NCI-H2107 treated with DMSO at 0.1 percent for 48 hours (cell line): ENCODE results near the gene ARL13A.
"Not testable (repeated sequence)": the region's sequence is repeated elsewhere in the genome, so short reads cannot be mapped to it uniquely, and the experiment has no call there.

Experiments
- DNase-seq: peaks from one replicate; lab custom pipeline; 2025; ENCODE audit not compliant: unreplicated experiment; lab: John Stamatoyannopoulos, UW

The ARL13A gene

DNA sequence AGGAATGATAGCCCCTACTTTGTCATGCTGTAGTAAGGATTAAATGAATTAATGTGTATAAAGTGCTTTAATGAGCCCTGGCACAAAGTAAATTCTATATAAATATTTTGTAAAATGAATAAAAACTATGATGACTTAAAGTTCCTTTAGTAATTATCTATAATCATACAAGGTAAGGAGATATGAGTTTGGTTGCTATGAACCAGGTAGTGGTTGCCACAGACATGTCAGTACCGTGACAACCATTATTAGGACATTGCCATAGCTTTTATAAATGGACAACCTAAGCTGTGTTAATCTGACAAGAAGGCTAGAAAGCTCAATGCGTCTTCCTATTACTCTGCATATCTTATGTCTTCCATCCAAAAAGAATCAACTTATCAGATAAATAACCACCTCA is at the start of gene ARL13A:
Gene ARL13A (plus strand): TSS at position 301 of the 400 bp plus-strand sequence. CDS start 3,982 bp downstream, outside the sequence.
- no peak for DNase-seq

DNA sequence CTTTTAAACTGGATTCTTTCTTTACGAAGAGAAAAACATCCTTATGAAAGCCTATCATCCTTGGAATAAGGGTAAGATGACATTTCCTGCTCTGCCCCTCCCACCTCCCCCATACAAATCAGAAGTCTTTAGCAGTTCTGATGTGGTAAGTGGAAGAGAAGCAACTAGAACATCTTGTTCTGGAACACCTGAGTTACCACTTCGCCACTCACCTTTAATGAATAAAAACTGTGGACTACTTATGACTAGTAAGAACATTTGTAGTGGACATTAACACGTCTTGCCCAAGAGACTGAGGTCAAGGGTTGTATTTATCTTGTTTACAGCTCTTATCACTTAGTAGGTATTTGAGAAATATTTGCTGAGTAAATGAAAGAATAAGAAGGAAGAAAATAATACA is 45.1 kb upstream of the ARL13A start:
- no peak for DNase-seq

DNA sequence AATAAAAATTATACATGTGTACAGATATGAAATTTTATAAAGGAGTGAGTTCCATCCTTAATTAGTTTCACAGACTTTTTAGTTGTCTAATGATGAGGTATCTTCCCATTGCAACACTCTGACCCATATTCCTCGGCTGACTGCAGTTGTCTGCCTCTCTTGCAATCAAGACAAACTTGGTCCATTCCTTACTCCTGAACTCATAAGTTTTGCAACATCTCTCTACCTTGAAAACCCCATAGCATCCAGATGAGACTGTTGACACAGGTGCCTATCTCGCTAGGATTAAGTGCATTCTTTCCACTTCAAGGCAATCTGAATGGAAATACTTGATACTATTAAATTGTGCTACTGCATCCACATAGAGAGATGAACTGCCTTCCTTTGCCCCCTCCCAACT is 43.1 kb upstream of the ARL13A start:
- DNase-seq = no peak

DNA sequence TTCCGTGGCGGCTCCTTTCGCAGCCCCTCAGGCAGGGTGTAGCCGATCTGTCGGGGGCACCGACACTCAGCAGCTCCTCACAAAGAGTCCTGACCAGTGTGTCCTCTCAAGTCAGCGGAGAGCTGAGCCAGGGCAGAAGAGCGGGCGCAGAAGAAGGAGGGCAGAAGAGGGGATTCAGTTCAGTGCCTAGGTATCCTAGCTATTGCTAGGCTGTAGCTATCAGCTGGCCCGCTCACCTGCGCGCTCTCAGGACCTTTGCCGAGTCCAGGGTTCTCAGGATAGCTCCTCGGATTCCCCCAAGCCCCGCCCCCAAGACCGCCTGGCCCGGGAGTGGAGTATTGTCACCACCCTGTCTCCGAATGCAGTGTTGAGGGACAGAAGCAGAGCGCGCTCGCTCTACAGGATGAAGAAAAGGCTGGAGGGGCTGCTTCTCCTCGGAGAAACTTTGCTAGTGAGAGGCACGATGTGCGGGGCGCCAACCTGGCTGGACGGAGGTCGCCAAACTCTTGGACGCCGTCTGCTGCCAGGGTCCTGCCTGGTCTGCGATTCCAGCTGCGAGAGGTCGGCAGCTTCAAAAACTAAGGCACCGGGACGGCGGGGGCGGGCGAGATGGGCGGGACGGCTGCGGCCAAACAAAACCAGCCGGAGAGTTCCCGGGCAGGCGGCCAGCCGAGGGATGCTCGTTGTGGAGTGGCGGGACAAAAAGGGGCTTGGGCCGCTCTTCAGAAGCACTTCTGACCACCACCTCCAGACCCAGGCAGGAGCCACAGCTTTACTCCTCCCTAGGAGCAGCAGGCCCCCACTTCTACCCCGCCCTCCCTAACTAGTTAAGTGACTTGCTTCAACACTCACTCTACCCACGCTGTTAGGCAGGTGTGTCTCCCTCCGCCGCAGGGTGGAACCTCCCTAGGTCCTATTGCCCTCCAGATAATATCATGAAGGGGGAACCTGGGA is 40.6 kb upstream of the ARL13A start, which contains the start of gene XKRX:
Gene XKRX (minus strand): TSS at position 258 of the 954 bp plus-strand sequence. CDS start 613 bp downstream, outside the sequence.
- DNase-seq = peak; percentile 33

DNA sequence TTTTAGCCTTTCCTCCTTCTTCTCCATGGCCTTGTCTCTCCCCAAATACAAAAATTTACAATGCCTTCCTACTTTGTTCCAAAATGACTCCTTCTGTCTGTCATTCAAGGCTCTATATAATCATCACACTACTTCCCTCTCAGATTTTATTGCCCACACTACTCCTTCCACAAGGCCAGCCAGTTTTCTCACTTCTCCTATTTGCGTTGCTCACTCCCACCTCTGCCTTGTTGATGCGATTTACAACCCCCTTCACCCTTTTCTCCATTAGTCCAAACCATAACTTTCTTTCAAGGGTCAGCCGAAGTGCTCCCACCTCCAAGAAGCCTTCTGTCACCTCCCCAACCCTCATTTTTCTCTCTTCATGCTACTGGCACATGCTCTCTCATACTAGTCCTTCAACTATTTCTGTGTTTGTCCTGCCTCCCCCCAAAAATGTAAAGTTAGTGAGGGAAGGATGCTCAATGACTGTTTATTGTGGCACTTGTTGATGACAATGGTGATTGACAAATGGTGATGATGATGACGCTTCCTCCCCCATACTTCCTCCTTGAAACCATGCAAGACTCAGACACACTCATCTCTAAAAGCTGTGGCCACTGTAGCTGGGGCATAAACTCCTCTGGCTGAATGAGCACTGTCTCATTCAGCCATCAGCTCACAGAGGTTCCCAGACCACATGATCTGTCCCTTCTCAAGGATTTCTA is 38.1 kb upstream of the ARL13A start:
- DNase-seq = no peak

DNA sequence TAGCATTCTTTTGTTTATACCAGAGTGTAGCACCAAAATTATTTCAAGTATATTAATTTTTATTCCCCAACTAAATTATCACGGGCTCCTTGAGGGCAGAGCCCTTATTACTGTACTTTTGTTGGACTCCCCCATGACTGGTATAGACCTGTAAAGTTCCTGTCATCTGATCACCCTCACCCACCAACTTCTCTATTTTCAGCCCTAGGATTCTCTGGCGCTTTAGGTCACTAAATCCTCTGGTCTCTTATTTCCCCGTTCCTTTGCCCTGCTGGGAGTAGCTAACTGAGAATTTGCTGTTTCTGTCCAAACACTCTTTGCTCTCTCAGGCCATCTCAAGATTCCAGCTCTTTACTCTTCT is 37.6 kb upstream of the ARL13A start:
- DNase-seq = no peak

DNA sequence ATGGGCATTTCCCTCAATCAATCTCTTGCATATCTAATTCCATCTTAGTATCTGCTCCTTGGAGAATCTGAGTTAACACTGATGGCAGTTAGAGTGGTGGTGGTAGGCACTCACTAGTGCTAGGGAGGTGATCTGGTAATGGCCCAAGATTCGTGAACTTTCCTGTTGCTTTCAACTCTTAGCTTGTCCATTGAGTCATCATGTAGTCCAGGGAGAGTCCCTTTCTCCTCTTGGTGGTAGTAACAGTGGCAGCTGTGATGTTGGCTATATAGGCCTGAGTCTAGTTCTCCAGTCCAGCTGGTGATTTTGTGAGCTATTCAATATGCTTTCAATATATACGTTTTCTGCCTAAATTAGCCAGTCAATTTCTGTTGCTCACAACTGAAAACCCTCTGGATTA is 33.7 kb upstream of the ARL13A start:
- no peak for DNase-seq

DNA sequence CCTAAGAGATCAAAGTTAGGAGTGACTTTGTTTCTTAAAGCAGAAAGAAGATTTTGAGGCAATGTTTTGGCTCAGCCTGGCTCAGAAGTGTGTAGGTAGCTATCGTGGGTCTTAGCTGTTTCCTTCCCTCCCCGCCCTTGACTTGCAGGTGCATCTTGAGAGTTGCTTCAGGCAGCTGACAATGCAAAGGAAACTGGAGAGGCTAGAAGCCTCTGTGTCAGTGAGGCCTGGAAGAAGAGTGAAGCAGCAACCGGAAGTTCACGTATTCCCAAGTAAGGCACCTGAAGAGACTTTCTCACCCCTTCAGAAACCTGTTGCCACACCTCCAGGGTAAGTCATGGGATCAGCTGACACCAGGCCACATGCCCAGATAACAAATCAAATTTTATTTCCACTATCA is 30.2 kb upstream of the ARL13A start:
- no peak for DNase-seq

DNA sequence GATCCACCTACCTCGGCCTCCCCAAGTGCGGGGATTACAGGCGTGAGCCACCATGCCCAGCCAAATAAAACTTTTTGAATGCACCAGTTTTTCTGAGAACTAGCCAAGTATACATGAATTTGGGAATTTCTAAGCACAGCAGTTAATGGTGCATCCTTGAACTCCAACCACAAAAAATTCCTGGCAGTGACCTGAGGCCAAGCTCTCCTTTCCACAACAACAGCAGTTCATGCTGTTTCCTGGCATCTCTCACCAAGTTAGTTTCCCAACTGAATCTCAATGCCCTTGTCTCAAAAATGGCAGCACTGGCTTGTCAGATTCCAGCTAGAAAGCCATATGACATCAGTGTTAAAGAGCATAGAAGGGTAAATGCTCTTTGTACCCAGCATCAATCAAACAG is 24.9 kb upstream of the ARL13A start:
- DNase-seq = no peak

DNA sequence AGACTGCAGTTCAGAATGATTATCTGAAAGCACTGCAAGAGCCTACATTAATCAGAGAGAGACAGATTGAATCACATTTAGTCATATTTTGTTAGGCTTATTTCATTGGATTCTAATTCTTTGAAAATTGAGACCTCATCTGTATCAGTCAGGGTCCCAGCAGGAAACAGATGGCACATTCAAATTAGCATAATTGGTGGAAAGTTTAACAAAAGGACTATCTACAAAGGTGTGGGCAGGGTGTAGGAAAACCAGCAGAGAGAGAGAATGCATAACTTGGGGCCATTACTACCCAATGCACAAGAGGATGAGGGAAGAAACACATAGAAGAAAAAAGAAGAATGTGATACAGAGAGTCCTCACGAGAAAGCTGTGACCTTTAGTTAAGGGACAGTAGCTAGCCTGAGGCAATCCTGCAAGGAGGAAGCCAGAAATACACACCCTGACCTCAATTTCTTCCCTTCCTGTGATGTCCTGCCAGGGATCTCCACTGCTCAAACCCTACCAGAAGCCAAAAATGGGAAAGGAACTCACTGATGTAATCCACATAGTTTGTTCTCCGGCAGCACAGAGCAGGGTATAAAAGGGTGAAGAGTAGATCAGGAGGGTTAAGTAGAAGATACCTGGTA is 23.1 kb upstream of the ARL13A start:
- no peak for DNase-seq

DNA sequence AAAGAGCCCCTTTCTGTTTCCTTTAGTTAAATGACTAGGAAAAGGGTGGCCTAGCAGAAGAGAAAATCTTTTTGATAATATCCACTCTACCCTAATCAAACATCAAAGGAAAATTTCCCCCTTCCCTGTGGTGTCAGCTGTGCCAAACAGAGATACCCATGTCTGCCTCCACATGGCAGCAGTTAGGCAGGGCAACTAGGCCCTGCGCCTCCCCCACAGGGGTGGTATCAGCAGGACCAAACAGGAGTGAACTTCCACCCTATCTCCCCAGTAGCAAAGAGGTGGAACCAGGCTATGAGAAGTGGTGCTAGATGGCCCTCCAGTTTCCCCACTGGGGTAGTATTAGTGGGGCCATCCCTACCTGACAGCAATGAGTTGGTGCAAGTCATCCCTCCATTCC is 21.0 kb upstream of the ARL13A start:
- no peak for DNase-seq

DNA sequence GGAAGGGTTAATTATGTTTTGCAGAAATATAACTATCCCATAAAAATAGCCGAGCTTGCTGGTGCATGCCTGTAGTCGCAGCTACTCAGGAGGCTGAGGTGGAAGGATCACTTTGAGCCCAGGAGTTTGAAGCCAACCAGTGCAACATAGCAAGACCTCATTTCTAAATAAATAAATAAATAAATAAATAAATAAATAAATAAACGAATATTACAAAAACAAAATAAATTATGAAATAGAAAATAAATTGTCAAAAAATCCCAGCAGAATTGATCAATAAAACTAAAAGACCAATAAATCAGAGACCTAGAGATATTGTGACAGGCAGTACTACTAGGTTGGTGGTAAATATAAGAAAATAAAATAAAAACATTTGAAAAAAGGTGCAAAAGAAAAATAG is 6.7 kb upstream of the ARL13A start:
- no peak for DNase-seq

DNA sequence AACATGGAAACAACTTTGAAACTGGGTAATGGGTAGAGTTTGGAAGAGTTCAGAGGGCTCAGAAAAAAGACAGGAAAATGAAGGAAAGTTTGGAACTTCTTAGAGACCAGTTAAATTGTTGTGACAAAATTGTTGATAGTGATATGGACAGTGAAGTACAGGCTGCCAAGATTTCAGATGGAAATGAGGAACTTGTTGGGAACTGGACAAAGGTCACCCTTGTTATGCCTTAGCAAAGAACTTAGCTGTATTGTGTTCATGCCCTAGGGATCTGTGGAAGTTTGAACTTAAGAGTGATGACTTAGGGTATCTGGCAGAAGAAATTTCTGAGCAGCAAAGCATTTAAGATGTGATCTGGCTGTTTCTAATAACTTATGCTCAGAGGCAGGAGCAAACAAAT is 5.1 kb upstream of the ARL13A start:
- no peak for DNase-seq

DNA sequence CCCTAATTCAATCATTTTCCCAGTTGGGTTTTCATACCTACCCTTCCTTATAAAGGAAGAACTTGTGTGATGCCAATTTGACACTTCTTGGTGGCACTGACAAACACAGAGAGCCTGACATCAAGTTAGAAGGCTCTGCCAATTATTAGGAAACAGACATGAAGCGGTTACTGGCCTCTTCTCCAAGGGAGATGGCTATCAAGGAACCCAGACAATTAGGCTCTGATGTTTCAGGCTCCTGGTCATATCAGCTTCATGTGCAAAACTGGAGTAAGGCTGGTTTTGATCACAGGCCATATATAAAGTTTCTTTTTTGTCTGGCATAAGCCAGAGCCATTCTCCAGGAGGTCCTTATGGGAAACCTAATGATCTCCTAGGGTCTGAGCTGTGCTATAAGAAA is 428 bp downstream of the ARL13A start:
- DNase-seq = no peak

DNA sequence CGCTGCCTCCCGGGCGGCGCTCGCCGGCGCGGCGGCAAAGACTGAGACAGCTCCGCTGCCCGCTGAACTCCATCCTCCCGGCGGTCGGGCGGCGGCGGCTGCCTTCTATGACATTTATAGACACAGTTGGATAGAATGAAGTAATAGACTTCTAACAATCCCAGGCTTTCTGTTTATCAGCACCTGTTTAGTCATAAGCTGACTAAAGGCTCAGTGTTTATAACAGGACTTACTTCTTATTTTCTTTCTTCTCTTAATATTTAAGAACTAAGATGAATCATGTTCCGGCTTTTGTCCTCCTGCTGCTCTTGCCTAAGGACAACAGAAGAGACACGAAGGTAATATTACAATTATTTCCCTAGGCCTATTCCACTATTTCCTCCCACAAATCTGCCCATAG is 3.9 kb downstream of the ARL13A start:
- DNase-seq = no peak

DNA sequence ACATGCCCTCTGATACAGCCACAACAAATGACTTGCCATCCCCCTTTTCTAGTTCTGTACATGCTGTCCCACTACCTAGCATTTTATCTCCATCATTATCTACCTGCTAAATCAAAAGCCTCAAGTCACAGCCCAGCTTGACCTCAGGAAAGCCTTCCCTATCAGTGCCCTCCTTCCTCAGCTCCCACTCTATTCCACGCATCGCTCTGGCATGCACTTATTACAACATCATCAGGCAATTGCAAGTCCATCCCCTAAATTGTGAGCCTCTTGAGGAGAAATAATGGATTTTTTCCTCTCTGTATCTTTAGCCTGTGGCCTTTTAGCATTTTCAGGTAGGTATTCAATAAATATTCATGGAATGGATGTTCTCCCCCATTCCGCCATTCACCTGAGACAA is 5.7 kb downstream of the ARL13A start:
- DNase-seq = no peak

DNA sequence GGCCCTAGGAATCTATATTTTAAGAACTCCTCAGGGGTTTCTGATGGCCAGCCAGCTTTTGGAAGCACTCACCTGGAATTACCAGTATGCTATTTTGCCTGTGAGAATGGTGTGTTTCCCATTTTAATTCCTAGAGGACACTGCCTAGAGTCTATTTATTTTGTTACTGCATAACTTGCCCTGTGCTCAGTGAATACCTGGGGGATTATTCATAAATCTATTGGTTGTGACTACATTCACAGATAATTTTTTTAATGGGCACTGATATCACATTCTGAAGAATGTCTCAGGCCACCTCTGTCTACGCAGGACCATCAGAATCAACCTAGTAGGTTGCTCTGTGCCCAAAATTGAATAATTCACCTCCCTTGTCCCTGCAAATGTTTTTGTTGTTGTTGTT is 6.7 kb downstream of the ARL13A start:
- no peak for DNase-seq

DNA sequence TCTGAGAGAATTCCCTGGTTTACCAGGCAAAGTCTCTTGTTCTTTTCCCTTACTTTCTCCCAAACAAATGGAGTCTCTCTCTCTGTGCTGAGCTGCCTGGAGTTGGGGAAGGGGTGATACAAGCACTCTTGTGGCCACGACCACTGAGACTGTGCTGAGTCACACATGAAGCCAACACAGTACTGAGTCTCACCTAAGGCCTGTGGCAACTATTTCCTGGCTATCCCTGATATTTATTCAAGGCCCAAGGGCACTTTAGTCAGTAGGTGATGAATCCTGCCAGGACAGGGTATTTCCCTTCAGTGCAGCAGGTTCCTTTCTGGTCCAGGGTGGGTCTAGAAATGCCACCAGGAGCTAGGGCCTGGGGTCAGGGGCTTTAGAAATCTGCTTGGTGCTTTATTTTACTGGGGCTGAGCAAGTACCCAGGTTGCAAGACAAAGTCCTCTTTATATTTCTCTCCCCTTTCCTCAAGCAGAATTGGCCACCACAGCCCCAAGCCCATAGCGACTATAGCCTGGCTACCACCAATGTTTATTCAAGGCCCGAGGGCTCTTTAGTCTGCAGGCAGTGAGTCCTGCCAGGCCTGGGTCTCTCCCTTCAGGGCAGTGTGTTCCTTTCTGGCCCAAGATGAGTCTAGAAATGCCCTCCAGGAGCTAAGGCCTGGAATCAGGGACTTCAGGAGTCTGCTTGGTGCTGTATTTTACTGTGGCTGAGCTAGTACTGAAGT is 10.5 kb downstream of the ARL13A start:
- no peak for DNase-seq

DNA sequence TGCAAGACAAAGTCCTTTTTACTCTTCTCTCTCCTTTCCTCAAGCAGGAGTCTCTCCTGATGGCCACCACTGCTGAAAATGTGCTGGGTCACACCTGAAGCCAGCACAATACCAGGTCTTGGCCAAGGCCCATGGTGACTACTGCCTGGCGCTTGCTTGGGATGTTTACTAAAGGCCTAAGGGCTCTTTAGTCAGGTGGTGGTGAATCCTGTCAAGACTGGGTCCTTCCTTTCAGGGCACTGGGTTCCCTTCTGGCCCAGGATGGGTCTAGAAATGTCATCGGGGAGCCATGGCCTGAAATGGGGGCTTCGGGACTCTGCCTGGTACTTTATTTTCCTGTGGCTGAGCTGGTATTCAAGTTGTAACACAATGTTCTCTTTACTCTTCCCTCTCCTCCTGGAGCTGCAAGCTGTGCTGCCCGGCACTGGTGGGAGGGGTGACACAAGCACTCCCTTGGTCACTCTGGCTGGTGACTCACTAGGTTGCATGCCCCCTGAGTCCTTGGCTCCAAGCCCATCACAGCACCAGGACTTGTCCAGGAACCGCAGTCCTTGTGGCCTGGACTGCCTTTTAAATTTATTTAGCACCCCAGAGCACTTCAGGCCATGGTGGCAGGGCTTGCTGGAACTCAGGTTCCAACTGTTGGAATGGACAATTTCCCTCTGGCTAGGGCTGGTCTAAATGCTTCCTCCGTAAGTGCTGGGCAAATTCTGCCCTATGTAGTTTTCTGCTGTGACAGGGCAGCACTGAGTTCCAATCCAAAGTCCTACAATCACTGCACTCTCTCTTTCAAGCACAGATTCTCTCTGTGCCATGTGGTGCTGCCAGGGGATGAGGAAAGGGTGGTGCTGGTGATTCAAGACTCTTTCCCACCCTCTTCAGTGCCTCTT is 11.3 kb downstream of the ARL13A start:
- no peak for DNase-seq

DNA sequence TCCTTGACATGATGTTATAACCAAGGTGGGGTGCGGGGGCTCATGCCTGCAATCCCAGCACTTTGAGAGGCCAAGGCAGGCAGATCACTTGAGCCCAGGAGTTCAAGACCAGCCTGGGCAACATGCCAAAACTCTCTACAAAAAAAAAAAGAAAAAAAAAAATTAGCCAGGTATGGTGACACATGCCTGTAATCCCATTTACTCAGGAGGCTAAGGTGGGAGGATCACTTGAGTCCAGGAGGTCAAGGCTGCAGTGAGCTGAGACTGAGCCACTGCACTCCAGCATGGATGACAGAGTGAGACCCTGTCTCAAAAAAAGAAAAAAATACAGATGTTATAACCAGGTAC is 12.0 kb downstream of the ARL13A start:
- DNase-seq = not testable (repeated sequence)
